ENCODE data around the gene CDC34. TPM values are rescaled to one million over a fixed set of nuclear protein-coding genes. Genes with fewer than 3 reads are reported as not detected.

The CDC34 gene, protein sequence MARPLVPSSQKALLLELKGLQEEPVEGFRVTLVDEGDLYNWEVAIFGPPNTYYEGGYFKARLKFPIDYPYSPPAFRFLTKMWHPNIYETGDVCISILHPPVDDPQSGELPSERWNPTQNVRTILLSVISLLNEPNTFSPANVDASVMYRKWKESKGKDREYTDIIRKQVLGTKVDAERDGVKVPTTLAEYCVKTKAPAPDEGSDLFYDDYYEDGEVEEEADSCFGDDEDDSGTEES
- total RNA-seq (2014; rRNA removed; shearing (Covaris generic)): 76.2 and 92.3 TPM in 2 replicates

DNA sequence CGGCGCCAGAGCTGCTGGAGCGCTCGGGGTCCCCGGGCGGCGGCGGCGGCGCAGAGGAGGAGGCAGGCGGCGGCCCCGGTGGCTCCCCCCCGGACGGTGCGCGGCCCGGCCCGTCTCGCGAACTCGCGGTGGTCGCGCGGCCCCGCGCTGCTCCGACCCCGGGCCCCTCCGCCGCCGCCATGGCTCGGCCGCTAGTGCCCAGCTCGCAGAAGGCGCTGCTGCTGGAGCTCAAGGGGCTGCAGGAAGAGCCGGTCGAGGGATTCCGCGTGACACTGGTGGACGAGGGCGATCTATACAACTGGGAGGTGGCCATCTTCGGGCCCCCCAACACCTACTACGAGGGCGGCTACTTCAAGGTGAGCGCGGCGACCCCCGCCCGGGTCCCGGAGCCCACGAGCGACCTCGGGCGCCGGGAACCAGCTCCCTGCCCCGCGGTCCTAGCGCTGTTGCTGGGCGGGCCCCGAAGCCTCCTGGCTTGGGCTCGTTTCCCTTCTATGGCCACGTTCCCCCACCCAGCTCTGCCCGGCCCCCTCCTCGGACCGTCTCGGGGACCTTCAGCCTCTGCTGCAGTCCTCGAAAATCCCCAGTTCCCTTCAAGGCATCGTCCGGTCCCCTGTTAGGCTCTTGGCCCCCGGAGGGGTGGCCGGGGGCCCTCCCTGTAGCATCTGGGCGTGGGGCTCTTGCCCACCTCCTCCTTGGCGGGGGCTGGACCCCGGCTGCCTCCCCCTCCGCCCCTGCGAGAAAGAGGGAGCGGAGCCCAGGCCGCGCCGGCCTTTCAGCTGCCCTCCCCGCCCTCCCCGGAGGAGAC, at the start of gene CDC34:
TSS of gene CDC34 (plus strand) at position 8 of the 808 bp plus-strand sequence. CDS start at position 180, 172 bp downstream.
- Histone ChIP-seq H3K27ac (peak within 1 kb of the TSS; percentile 52), H3K9me3 (replicated peaks) (no peaks in the 10 kb centered on the region), H3K4me3 (peak within 1 kb of the TSS; percentile 91), H3K36me3 (peaks cover 9% of the 10 kb centered on the region), H3K27me3 (no peaks in the 10 kb centered on the region), H3K4me1 (no peaks in the 10 kb centered on the region)
- peak; percentile 35 to 42 for DNase-seq

DNA sequence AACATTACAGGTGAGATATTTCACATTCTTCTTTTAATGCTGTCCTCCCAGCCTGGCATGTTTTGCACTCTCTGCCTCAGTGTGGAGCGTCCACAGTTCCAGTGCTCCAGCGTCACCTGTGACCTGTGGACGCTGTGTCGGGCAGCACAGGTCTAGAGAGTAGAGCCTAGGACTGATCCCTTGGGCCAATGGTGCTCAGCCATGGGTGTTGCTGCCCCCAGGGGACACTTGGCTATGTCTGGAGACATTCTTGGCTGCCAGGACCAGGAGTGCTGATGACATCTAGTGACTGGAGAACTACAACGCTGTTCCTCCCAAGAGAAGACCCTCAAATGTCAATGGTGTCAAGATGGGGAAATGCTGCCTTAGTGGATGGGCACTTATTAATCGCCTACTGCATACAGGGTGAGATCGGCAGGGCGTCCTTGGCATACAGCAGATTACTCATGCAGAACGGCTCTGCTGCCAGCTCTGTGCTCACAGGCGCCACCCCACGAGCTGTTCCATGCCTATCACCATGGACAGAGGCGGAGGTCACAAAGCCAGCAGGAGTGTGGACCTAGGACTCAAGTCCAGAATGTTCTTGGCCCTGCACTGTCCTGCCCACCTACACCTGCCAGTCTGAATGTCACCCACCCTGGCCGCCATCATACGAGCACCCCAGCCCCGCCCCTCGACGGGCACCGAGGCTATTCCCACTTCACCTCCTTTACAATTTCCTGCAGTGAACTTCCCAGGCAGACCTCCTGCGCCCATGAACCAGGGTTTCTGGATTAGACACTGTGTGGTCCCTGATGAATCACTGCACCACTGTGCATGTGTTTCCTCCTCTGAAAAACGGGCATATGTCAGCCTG, 49.1 kb upstream of the CDC34 start:
- Histone ChIP-seq H3K4me3 (no peak overlapping the region), H3K9me3 (replicated peaks) (no peaks in the 10 kb centered on the region), H3K4me1 (peaks cover 9% of the 10 kb centered on the region; the same call in 1 of the 2 replicates), H3K27me3 (no peaks in the 10 kb centered on the region), H3K36me3 (no peaks in the 10 kb centered on the region), H3K27ac (no peak overlapping the region)
- no peak for DNase-seq

DNA sequence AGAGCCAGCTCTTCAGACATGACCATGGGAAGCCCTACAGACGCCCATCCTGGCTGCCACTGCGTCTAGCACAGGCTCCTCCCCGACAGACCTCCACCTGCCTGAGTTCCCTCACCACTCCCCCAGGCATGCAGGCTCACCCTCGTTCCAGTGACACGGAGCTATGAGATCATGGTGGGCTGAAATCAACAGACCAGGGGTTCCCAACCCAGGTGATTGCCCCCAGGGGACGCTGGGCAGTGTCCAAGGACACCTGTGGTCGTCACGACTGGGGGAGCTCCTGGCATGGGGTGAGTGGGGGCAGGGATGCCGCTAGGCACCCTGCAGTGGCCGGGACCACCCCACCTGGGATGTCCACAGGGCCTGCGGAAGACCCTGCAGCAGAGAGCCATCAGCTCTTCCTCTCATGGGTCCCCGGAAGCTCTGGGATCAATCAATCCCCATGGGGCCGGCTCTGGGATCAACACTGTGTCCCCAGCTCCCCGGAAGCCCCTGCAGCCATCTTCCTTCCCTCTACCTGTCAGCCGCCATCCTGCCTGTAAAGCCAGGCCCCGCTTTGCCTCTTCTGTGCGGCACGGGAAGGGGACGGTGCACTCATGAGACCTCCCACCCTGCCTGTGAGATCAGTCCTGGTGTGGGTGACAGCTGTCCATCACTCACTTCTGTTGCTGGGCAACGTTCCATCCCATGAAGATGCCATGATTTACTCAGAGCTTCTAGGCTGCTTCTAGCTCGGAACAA, 48.1 kb upstream of the CDC34 start:
- H3K4me1 ChIP-seq: peaks cover 9% of the 10 kb centered on the region; the same call in 1 of the 2 replicates
- no peak for DNase-seq
- no peak overlapping the region for H3K27ac ChIP-seq
- no peaks in the 10 kb centered on the region for H3K9me3 ChIP-seq (replicated peaks)
- no peaks in the 10 kb centered on the region for H3K36me3 ChIP-seq
- H3K4me3 ChIP-seq: no peak overlapping the region
- H3K27me3 ChIP-seq: no peaks in the 10 kb centered on the region

- DNase-seq: no peak
- H3K27ac ChIP-seq: no peak overlapping the region
- no peaks in the 10 kb centered on the region for H3K27me3 ChIP-seq
- H3K4me1 ChIP-seq: peaks cover 9% of the 10 kb centered on the region; the same call in 1 of the 2 replicates
- H3K9me3 ChIP-seq (replicated peaks): no peaks in the 10 kb centered on the region
- no peaks in the 10 kb centered on the region for H3K36me3 ChIP-seq
- no peak overlapping the region for H3K4me3 ChIP-seq
Observed at GRCh38 chr19:484494-484893, 47.1 kb upstream of the CDC34 start.

- no peaks in the 10 kb centered on the region for H3K36me3 ChIP-seq
- peaks cover 9% of the 10 kb centered on the region; the same call in 1 of the 2 replicates for H3K4me1 ChIP-seq
- H3K9me3 ChIP-seq (replicated peaks): no peaks in the 10 kb centered on the region
- H3K27ac ChIP-seq: no peak overlapping the region
- H3K4me3 ChIP-seq: no peak overlapping the region
- peak in 1 of 2 experiments; percentile 39 for DNase-seq
- no peaks in the 10 kb centered on the region for H3K27me3 ChIP-seq
Observed at GRCh38 chr19:485077-485476, 46.5 kb upstream of the CDC34 start.

DNA sequence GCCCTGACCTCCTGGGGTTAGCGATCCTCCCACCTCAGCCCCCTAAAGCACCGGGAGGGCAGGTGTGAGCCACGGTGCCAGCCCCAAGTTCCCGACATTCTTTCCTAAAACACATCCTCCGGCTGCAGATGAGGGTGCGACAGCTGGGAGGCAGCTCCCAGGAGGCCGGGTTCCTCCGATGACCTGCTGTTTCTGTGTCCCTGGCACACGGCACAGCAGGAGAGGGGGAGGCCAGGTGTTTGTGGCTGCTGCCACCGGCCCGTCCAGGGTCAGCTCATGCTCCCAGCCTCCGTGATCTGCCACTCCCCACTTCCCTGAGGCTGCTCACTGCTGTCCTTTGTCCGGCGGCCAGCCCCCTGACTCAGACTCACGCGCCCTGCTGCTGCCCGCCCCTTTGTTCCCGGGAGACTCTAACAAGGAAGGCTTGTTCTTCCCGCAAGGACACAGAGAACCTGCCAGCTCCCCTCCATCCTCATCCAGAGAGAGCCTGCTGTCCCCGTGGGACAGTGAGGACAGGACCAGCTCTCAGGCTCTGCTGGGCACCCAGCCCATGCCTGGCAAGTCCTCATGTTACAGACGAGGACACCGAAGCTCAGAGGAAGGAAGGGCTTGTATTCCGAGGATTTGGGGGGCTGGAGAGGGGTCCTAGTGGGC, 45.9 kb upstream of the CDC34 start:
- DNase-seq: peak; percentile 58 to 63

GRCh38 chr19:488505-489417, 42.8 kb upstream of the CDC34 start:
- DNase-seq: peak; percentile 92 to 94
- Histone ChIP-seq H3K9me3 (replicated peaks) (no peaks in the 10 kb centered on the region), H3K4me1 (peaks cover 9% of the 10 kb centered on the region; the same call in 1 of the 2 replicates), H3K36me3 (no peaks in the 10 kb centered on the region), H3K27me3 (no peaks in the 10 kb centered on the region), H3K27ac (peak overlapping the region; percentile 79), H3K4me3 (peak overlapping the region; percentile 96)

More for the DNA sequence above, 45.9 kb upstream of the CDC34 start:
- Histone ChIP-seq H3K9me3 (replicated peaks) (no peaks in the 10 kb centered on the region), H3K4me1 (peaks cover 9% of the 10 kb centered on the region; the same call in 1 of the 2 replicates), H3K27me3 (no peaks in the 10 kb centered on the region), H3K4me3 (no peak overlapping the region), H3K36me3 (no peaks in the 10 kb centered on the region), H3K27ac (no peak overlapping the region)

DNA sequence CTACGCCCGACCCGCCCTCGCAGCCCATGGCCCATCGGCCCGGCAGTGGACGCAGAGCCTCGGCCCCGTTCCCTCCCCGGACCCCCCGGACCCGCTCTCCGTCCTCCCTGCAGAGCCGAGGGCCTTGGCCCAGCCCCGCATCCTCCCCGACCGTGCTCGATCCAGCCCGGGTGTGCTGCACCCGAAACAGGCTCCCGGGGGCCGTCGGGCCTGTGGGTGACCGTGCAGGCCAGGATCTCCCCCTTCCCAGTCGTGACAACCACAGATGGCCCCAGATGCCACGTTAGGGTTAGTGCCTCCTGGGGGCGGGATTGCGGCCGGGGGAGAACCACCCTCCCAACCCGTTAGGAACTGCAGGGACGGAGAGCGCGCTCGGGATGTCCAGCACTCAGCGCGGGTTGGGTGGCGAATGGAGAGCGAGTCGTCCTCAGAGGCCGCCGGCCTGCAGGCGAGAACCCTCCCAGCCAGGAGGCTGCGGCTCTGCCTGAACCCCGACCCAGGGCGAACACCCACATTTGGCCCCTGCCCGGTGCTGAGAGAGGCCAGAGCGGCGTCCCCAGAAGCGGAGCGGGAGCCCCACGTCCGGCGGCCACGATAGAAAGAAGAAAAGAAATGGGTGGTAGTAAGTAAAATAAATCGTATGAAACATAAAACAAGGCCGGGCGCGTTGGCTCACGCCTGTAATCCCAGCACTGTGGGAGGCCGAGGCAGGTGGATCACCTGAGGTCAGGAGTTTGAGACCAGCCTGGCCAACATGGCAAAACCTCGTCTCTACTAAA, 42.0 kb upstream of the CDC34 start:
- Histone ChIP-seq H3K4me3 (peak overlapping the region; percentile 96), H3K9me3 (replicated peaks) (no peaks in the 10 kb centered on the region), H3K27me3 (no peaks in the 10 kb centered on the region), H3K27ac (peak overlapping the region; percentile 79; the same call in 1 of the 2 replicates), H3K36me3 (no peaks in the 10 kb centered on the region), H3K4me1 (peaks cover 9% of the 10 kb centered on the region; the same call in 1 of the 2 replicates)
- DNase-seq: no peak

DNA sequence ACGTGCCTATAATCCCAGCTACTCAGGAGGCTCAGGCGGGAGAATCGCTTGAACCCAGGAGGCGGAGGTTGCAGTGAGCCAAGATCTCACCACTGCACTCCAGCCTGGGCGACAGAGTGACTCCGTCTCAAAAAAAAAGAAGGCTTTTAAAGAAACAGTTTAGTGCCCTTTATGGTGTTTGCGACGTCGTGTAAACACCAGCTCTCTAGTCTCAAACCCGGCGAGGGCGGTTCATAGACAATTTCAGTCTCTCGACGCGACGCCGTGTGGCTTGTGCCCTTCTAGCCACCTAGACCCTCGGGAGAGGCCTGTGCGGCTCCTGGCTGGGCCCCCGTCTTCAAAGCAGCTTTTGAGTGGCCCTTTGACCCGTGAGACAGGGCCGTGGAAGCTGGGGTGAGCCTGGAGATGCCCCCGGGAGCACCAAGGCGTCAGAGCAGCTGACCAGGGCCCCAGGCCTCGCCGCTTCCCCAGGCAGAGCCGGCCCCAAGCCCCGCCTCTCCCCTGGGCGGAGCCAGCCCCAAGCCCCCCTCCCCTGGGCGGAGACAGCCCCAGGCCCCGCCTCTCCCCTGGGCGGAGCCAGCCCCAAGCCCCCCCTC, 40.3 kb upstream of the CDC34 start:
- no peaks in the 10 kb centered on the region for H3K9me3 ChIP-seq (replicated peaks)
- no peaks in the 10 kb centered on the region for H3K36me3 ChIP-seq
- DNase-seq: no peak
- H3K27ac ChIP-seq: no peak overlapping the region
- 0 out of 2 replicates have a peak, but pooled peaks cover under 1% of the 10 kb centered on the region for H3K4me1 ChIP-seq
- no peaks in the 10 kb centered on the region for H3K27me3 ChIP-seq
- no peak overlapping the region for H3K4me3 ChIP-seq

DNA sequence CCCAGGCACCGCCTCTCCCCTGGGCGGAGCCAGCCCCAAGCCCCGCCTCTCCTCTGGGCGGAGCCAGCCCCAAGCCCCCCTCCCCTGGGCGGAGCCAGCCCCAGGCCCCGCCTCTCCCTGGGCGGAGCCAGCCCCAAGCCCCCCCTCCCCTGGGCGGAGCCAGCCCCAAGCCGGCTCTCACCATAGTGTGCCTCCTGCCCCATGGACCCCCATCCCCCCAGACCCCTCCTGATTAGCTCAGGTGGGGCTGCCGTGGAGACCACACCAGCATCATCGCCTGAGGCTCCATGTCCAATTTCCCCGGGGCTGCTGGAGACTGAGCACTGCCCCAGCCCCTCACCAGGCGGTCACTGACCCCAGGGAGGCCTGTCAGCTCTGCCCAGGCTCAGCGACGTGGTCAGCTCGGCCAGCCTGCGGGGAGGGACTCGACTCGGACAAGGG, 39.4 kb upstream of the CDC34 start:
- H3K36me3 ChIP-seq: no peaks in the 10 kb centered on the region
- H3K27me3 ChIP-seq: no peaks in the 10 kb centered on the region
- no peak for DNase-seq
- H3K9me3 ChIP-seq (replicated peaks): no peaks in the 10 kb centered on the region
- no peaks in the 10 kb centered on the region for H3K4me1 ChIP-seq
- H3K4me3 ChIP-seq: no peak overlapping the region
- H3K27ac ChIP-seq: no peak overlapping the region

GRCh38 chr19:493391-494170, 38.0 kb upstream of the CDC34 start:
- no peak for DNase-seq
- Histone ChIP-seq H3K27me3 (no peaks in the 10 kb centered on the region), H3K4me3 (no peak overlapping the region), H3K9me3 (replicated peaks) (no peaks in the 10 kb centered on the region), H3K36me3 (no peaks in the 10 kb centered on the region), H3K4me1 (no peaks in the 10 kb centered on the region), H3K27ac (no peak overlapping the region)
